NK-92 treated with Interleukin-12 subunit alpha and Interleukin-12 subunit beta, amount 100 ng/mL, for 24 hours (cell line): ENCODE data around the gene ARHGAP22.

Source experiments
- DNase-seq: peaks from one replicate; lab custom pipeline; 2025; lab: John Stamatoyannopoulos, UW

ARHGAP22 gene

GRCh38 chr10:48463318-48464003, 141.4 kb downstream of the ARHGAP22 start:
- no peak for DNase-seq

- no peak for DNase-seq
These were observed 142.3 kb downstream of the ARHGAP22 start for GRCh38 chr10:48462482-48463020.

GRCh38 chr10:48461623-48462481, 143.0 kb downstream of the ARHGAP22 start:
- DNase-seq: no peak

- no peak for DNase-seq
These were observed 144.7 kb downstream of the ARHGAP22 start for GRCh38 chr10:48460182-48460581.

GRCh38 chr10:48459270-48460150, 145.4 kb downstream of the ARHGAP22 start:
- no peak for DNase-seq

- DNase-seq: no peak
These were observed 146.2 kb downstream of the ARHGAP22 start for GRCh38 chr10:48458662-48459048.

- DNase-seq: no peak
These were observed 146.8 kb downstream of the ARHGAP22 start for GRCh38 chr10:48457949-48458661.

GRCh38 chr10:48456808-48457761, 147.8 kb downstream of the ARHGAP22 start:
- DNase-seq: no peak

GRCh38 chr10:48456361-48456804, 148.5 kb downstream of the ARHGAP22 start:
- no peak for DNase-seq

- DNase-seq: no peak
These were observed 149.3 kb downstream of the ARHGAP22 start for GRCh38 chr10:48455392-48456151.

- no peak for DNase-seq
These were observed 149.8 kb downstream of the ARHGAP22 start for GRCh38 chr10:48455055-48455391.

GRCh38 chr10:48454302-48455054, 150.4 kb downstream of the ARHGAP22 start:
- DNase-seq: no peak

GRCh38 chr10:48453451-48454301, 151.2 kb downstream of the ARHGAP22 start:
- no peak for DNase-seq

- DNase-seq: no peak
These were observed 151.9 kb downstream of the ARHGAP22 start for GRCh38 chr10:48452879-48453412.

- DNase-seq: no peak
These were observed 152.6 kb downstream of the ARHGAP22 start for GRCh38 chr10:48451969-48452878.

GRCh38 chr10:48450741-48451466, 154.0 kb downstream of the ARHGAP22 start:
- DNase-seq: no peak
